ENCODE measurements around the gene TLX1. TPM values are rescaled to one million over a fixed set of nuclear protein-coding genes. Genes with fewer than 3 reads are reported as not detected.

Gene TLX1
- total RNA-seq, 1 experiment from 2014 or later = not detected

DNA sequence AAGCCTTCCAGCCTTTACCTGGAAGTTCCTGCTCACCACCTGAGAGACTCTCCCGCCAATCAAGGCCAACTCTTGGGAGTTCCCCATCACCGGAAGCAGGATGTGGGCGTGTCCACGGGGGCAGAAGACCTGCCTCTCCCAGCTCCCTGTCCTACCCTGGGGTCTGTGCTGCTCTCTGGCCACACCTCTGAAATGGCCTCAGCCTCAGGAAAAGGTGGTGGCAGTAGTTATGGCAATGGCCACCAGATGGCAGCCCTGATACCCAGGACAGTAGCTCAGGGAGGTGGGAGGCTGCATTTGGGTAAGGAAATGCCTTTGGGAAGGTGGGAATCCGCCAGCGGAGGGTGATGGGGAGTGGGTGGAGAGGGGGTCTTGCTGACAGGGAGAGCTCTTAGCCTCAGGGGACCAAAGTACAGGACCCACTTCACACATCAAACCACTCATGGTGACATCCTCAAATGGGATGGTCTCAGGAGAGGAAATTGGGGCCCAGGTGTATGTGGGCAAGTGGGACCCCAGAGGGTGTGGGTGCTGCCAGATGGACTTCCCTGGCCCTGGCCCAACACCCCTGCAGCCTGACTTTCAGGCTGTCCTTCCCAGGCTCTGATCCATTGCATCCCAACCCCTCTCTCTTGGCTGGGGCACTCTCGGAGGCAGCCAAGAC is 35.4 kb upstream of the TLX1 start:
- no TSS peak for BruUV-seq (replicated peaks)
- no peaks in the 10 kb centered on the region for H3K9me2 ChIP-seq (replicated peaks; ENCODE audit: low read length)
- H3K27me3 ChIP-seq (ENCODE audit: low read length) = no peaks in the 10 kb centered on the region
- peak; percentile 85 for DNase-seq
- ChIA-PET POLR2A (ENCODE audit: unreplicated experiment) (no interaction called here), CTCF (interaction anchor here (0.5 to 2.8 kb wide), 7 partner anchors 11 to 373 kb away, joined by 3 to 48 read pairs (median 4); no protein-coding TSS in a partner anchor)
- H3K4me2 ChIP-seq (ENCODE audit: low read length) = no peak overlapping the region
- H3F3A ChIP-seq (ENCODE audit: low read length, unreplicated experiment) = peaks cover 6% of the 10 kb centered on the region
- intact Hi-C loops (cut with micrococcal nuclease) = no loop called here
- H2AFZ ChIP-seq (ENCODE audit: low read length) = no peak overlapping the region
- no peaks in the 10 kb centered on the region for H3K79me2 ChIP-seq (ENCODE audit: low read length)
- peak; percentile 61 for ATAC-seq
- peaks cover 32% of the 10 kb centered on the region for H3K4me1 ChIP-seq (ENCODE audit: insufficient read depth, low read length)
- no peak overlapping the region for H3K4me3 ChIP-seq (ENCODE audit: low read length)
- TF ChIP-seq CTCF (conservative IDR thresholded peaks at IDR 0.05; ENCODE audit: low read depth, low read length) (peak; percentile 77), EZH2phosphoT487 (IDR thresholded peaks at IDR 0.05; ENCODE audit: borderline replicate concordance, low read length) (no peak)
- no peaks in the 10 kb centered on the region for H4K20me1 ChIP-seq (ENCODE audit: low read length)
- no peak overlapping the region for H3K9ac ChIP-seq (ENCODE audit: low read length)
- H3K9me3 ChIP-seq (ENCODE audit: low read length) = no peaks in the 10 kb centered on the region
- H3K27ac ChIP-seq (ENCODE audit: low read length) = no peak overlapping the region
- H3K36me3 ChIP-seq (ENCODE audit: low read depth, low read length) = no peaks in the 10 kb centered on the region

DNA sequence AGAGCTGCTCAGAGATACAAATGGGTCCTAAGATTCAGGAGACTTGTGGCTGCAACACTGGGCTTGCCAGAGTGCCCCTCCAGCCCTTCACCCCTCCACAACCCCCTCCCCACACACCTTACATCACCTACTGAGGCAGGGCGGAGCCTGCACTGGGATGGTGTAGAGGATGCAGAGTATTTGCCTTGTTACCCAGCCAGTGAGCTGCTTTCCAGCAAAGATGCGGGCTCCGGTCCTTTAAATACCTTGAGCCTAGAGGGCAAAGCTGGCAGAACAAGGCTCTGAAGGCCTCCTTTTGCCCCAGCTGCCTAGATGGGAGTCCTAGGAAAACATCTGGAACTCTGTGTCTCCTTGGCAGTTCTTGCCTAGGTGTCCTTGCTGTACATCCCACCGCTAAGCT is 34.7 kb upstream of the TLX1 start:
- Histone ChIP-seq H3K36me3 (ENCODE audit: low read depth, low read length) (no peaks in the 10 kb centered on the region), H3K4me2 (ENCODE audit: low read length) (no peak overlapping the region), H3K27ac (ENCODE audit: low read length) (no peak overlapping the region), H3K9me3 (ENCODE audit: low read length) (no peaks in the 10 kb centered on the region), H3K4me1 (ENCODE audit: insufficient read depth, low read length) (peaks cover 25% of the 10 kb centered on the region), H4K20me1 (ENCODE audit: low read length) (no peaks in the 10 kb centered on the region), H3K9ac (ENCODE audit: low read length) (no peak overlapping the region), H3K9me2 (replicated peaks; ENCODE audit: low read length) (no peaks in the 10 kb centered on the region), H3K4me3 (ENCODE audit: low read length) (no peak overlapping the region), H2AFZ (ENCODE audit: low read length) (no peak overlapping the region), H3F3A (ENCODE audit: low read length, unreplicated experiment) (peaks cover 6% of the 10 kb centered on the region), H3K27me3 (ENCODE audit: low read length) (no peaks in the 10 kb centered on the region), H3K79me2 (ENCODE audit: low read length) (no peaks in the 10 kb centered on the region)
- ATAC-seq = no peak
- intact Hi-C loops (cut with micrococcal nuclease) = no loop called here
- DNase-seq = no peak
- no TSS peak for BruUV-seq (replicated peaks)
- ChIA-PET POLR2A (ENCODE audit: unreplicated experiment) (no interaction called here), CTCF (interaction anchor here (1.6 to 2.8 kb wide), 2 partner anchors 38 to 46 kb away, joined by 4 to 48 read pairs; no protein-coding TSS in a partner anchor)
- TF ChIP-seq CTCF (conservative IDR thresholded peaks at IDR 0.05; ENCODE audit: low read depth, low read length) (no peak), EZH2phosphoT487 (IDR thresholded peaks at IDR 0.05; ENCODE audit: borderline replicate concordance, low read length) (no peak), EZH2 (IDR thresholded peaks at IDR 0.05; ENCODE audit: low read length, unreplicated experiment) (no peak)

DNA sequence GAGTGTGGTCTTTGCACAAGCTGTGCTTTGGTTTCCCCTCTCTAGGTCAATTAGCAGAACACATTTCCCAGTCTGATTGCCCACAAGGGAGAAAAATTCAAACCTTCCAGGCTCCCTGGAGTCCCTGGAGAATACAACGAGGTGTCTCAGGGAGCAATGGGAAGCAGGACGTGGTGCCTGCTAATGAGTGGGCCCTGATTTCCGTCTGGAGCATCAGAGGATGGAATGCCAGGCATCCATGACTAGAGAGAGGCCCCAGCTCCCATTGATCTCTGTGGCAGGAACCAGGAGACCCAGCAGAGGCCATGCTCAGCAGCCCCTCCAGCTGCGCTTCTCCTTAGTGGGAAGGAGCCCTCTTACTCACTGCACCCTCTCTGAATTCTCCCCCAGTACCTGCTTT is 33.2 kb upstream of the TLX1 start:
- H2AFZ ChIP-seq (ENCODE audit: low read length) = no peak overlapping the region
- intact Hi-C loops (cut with micrococcal nuclease) = no loop called here
- no peaks in the 10 kb centered on the region for H3K9me2 ChIP-seq (replicated peaks; ENCODE audit: low read length)
- no peaks in the 10 kb centered on the region for H3K9me3 ChIP-seq (ENCODE audit: low read length)
- no peak overlapping the region for H3K4me3 ChIP-seq (ENCODE audit: low read length)
- no peak overlapping the region for H3K27ac ChIP-seq (ENCODE audit: low read length)
- H3K4me2 ChIP-seq (ENCODE audit: low read length) = no peak overlapping the region
- H4K20me1 ChIP-seq (ENCODE audit: low read length) = no peaks in the 10 kb centered on the region
- H3K79me2 ChIP-seq (ENCODE audit: low read length) = no peaks in the 10 kb centered on the region
- ATAC-seq (no peak), DNase-seq (no peak)
- ChIA-PET CTCF (interaction anchor here (0.6 kb wide), 1 partner anchor 66 kb away, joined by 9 read pairs; no protein-coding TSS in a partner anchor), POLR2A (ENCODE audit: unreplicated experiment) (interaction anchor here (0.5 kb wide), 1 partner anchor 562 kb away, joined by 5 read pairs; the partner anchor contains the start of gene HIF1AN)
- no peaks in the 10 kb centered on the region for H3K36me3 ChIP-seq (ENCODE audit: low read depth, low read length)
- TF ChIP-seq EZH2phosphoT487 (IDR thresholded peaks at IDR 0.05; ENCODE audit: borderline replicate concordance, low read length) (no peak), EZH2 (IDR thresholded peaks at IDR 0.05; ENCODE audit: low read length, unreplicated experiment) (no peak), CTCF (conservative IDR thresholded peaks at IDR 0.05; ENCODE audit: low read depth, low read length) (no peak)
- no peaks in the 10 kb centered on the region for H3K27me3 ChIP-seq (ENCODE audit: low read length)
- no peaks in the 10 kb centered on the region for H3F3A ChIP-seq (ENCODE audit: low read length, unreplicated experiment)
- H3K9ac ChIP-seq (ENCODE audit: low read length) = no peak overlapping the region
- BruUV-seq (replicated peaks) = no TSS peak
- peaks cover 10% of the 10 kb centered on the region for H3K4me1 ChIP-seq (ENCODE audit: insufficient read depth, low read length)
